Hepatocyte (in vitro differentiated cells): ENCODE measurements around the gene NFKBIZ. TPM values are rescaled to one million over a fixed set of nuclear protein-coding genes. Genes with fewer than 3 reads are reported as not detected.

Source experiments
- DNase-seq: peaks from one replicate; pipeline ENCODE4 v3.0.0-alpha.2; 2016; ENCODE audit warnings: low spot score
- H2AFZ ChIP-seq: fragments of 200-600 bp; sonication (generic); 2 replicates; pipeline ENCODE4 v1.6.0; 2016; ENCODE audit warnings: antibody characterized with exemption, mild to moderate bottlenecking
- H3K27ac ChIP-seq: fragments of 200-600 bp; sonication (generic); 2 replicates; pipeline ENCODE4 v1.5.1; 2016; ENCODE audit warnings: mild to moderate bottlenecking
- H3K27me3 ChIP-seq: fragments of 200-600 bp; sonication (generic); 2 replicates; pipeline ENCODE4 v1.6.1; 2016
- H3K36me3 ChIP-seq: fragments of 200-600 bp; sonication (generic); replicated peaks from 2 replicates; pipeline ENCODE4 v1.5.1; 2016; ENCODE audit warnings: low read depth; ENCODE audit not compliant: insufficient read depth
- H3K4me1 ChIP-seq: fragments of 200-600 bp; sonication (generic); 2 replicates; pipeline ENCODE4 v1.5.1; 2016; ENCODE audit warnings: mild to moderate bottlenecking, moderate library complexity; ENCODE audit not compliant: insufficient read depth
- H3K4me2 ChIP-seq: fragments of 200-600 bp; sonication (generic); 2 replicates; pipeline ENCODE4 v1.6.0; 2016
- H3K4me3 ChIP-seq: fragments of 200-600 bp; sonication (generic); 2 replicates; pipeline ENCODE4 v1.5.1; 2016; ENCODE audit warnings: mild to moderate bottlenecking
- H3K79me2 ChIP-seq: fragments of 200-600 bp; sonication (generic); 2 replicates; pipeline ENCODE4 v1.6.0; 2017; ENCODE audit warnings: mild to moderate bottlenecking
- H3K9me2 ChIP-seq: fragments of 200-600 bp; sonication (generic); replicated peaks from 2 replicates; pipeline ENCODE4 v1.6.0; 2017; ENCODE audit warnings: mild to moderate bottlenecking; ENCODE audit not compliant: insufficient read depth
- H3K9me3 ChIP-seq: fragments of 200-600 bp; sonication (generic); 2 replicates; pipeline ENCODE4 v1.5.1; 2016; ENCODE audit warnings: low read depth, mild to moderate bottlenecking
- H4K20me1 ChIP-seq: fragments of 200-600 bp; sonication (generic); 2 replicates; pipeline ENCODE4 v1.6.0; 2016; ENCODE audit warnings: mild to moderate bottlenecking; ENCODE audit not compliant: insufficient read depth, poor library complexity, severe bottlenecking
- EZH2 ChIP-seq: fragments of 200-600 bp; sonication (generic); IDR thresholded peaks from 2 replicates; pipeline ENCODE4 v1.6.1; 2016; ENCODE audit warnings: antibody characterized with exemption, mild to moderate bottlenecking, borderline replicate concordance
- EZH2phosphoT487 ChIP-seq: fragments of 200-600 bp; sonication (generic); IDR thresholded peaks from one replicate; pipeline ENCODE4 v1.6.1; 2018; ENCODE audit warnings: antibody characterized with exemption, mild to moderate bottlenecking, low read depth, moderate library complexity; ENCODE audit not compliant: unreplicated experiment, severe bottlenecking
- WGBS: methylation state at CpG from one replicate; pipeline ENCODE4 v1.1.6; 2016; ENCODE audit warnings: low lambda C conversion rate; ENCODE audit errors: missing lambda C conversion rate; 5-methylcytosine and 5-hydroxymethylcytosine counted together
- polyA plus RNA-seq: library from polyadenylated mRNA; unstranded; fragments of >200 nt; fragmentation: Nextera tagmentation; extraction: Ambion mirVana; gene quantifications from 2 replicates; pipeline ENCODE4 v1.2.1, GENCODE V29; 2016
- total RNA-seq: library from RNA; depleted of rRNA; stranded (reverse); fragments of >200 nt; gene quantifications from 2 replicates; pipeline ENCODE4 v1.2.3, GENCODE V29; 2014
- TF ChIP-seq, protein P1 (sequence below): fragments of 200-600 bp; sonication (generic); IDR thresholded peaks from 2 replicates; pipeline ENCODE4 v1.5.1; 2016; ENCODE audit warnings: antibody characterized with exemption, mild to moderate bottlenecking; ENCODE audit not compliant: poor library complexity

Gene NFKBIZ
- total and polyA plus RNA-seq, 2 experiments from 2014 or later: 160 to 182 TPM

DNA sequence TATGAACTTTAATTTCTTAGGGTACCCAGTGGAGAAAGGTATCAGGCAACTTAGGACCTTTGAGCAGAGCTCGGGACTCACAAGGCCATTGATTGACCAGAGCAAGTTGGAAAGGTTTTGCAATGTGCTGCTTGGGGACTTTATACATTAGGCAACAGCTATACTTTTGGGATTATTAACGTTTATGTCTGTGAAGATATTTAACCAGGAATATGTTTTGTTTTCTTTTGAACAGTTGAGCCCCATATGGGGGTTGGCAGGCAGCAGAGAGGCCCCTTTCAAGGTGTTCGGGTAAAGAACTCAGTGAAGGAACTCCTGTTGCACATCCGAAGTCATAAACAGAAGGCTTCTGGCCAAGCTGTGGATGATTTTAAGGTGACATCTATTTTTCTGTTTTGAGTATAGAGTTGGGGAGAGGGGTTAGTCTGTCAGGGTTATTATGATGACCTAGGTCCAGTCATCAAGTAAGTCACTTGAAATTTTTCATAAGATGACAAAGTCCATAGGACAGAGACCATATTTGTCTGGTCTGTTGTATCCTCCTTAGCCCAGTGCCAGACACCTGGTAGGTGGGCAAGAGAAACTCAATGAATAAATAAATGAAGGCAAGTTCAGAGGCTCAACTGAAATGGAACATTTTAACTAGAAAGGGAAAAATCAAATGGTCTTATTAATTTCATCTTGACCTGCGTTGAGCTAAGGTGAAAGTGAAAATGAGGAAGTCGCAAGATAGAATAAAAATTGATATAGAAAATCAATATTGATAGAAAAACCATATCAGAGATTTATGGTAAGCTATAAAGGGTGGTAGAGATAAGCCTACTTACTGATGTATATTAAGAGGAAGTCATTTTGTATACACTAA is 2.8 kb downstream of the NFKBIZ start:
- DNase-seq: no peak
- H3K4me2 ChIP-seq: peak overlapping the region; percentile 74
- 51% methylated on average over 6 of the region's 6 CpGs for WGBS
- H4K20me1 ChIP-seq: peaks cover 49% of the 10 kb centered on the region
- no peaks in the 10 kb centered on the region for H3K27me3 ChIP-seq
- peaks cover 9% of the 10 kb centered on the region for H3K36me3 ChIP-seq
- H3K9me2 ChIP-seq: no peaks in the 10 kb centered on the region
- peaks cover 64% of the 10 kb centered on the region for H3K79me2 ChIP-seq
- H3K4me1 ChIP-seq: peaks cover 20% of the 10 kb centered on the region
- H2AFZ ChIP-seq: no peak overlapping the region
- TF ChIP-seq EZH2phosphoT487: no peak
- TF ChIP-seq, protein P1, sequence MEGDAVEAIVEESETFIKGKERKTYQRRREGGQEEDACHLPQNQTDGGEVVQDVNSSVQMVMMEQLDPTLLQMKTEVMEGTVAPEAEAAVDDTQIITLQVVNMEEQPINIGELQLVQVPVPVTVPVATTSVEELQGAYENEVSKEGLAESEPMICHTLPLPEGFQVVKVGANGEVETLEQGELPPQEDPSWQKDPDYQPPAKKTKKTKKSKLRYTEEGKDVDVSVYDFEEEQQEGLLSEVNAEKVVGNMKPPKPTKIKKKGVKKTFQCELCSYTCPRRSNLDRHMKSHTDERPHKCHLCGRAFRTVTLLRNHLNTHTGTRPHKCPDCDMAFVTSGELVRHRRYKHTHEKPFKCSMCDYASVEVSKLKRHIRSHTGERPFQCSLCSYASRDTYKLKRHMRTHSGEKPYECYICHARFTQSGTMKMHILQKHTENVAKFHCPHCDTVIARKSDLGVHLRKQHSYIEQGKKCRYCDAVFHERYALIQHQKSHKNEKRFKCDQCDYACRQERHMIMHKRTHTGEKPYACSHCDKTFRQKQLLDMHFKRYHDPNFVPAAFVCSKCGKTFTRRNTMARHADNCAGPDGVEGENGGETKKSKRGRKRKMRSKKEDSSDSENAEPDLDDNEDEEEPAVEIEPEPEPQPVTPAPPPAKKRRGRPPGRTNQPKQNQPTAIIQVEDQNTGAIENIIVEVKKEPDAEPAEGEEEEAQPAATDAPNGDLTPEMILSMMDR: no peak
- TF ChIP-seq EZH2: no peak
- H3K27ac ChIP-seq: peak overlapping the region; percentile 99
- H3K9me3 ChIP-seq: no peaks in the 10 kb centered on the region
- H3K4me3 ChIP-seq: peak overlapping the region; percentile 51

DNA sequence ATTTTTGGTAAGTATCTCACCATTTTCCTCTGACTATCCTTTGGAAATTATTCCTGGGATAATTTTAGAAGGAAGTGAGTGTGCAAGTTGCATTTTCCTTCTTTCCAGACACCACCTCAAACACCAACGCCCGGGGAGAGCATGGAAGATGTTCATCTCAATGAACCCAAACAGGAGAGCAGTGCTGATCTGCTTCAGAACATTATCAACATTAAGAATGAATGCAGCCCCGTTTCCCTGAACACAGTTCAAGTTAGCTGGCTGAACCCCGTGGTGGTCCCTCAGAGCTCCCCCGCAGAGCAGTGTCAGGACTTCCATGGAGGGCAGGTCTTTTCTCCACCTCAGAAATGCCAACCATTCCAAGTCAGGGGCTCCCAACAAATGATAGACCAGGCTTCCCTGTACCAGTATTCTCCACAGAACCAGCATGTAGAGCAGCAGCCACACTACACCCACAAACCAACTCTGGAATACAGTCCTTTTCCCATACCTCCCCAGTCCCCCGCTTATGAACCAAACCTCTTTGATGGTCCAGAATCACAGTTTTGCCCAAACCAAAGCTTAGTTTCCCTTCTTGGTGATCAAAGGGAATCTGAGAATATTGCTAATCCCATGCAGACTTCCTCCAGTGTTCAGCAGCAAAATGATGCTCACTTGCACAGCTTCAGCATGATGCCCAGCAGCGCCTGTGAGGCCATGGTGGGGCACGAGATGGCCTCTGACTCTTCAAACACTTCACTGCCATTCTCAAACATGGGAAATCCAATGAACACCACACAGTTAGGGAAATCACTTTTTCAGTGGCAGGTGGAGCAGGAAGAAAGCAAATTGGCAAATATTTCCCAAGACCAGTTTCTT is 3.9 kb downstream of the NFKBIZ start:
- DNase-seq: no peak
- Histone ChIP-seq H2AFZ (no peak overlapping the region), H3K36me3 (peaks cover 9% of the 10 kb centered on the region), H3K27me3 (no peaks in the 10 kb centered on the region), H3K79me2 (peaks cover 67% of the 10 kb centered on the region), H3K27ac (peak overlapping the region; percentile 99), H3K4me2 (peak overlapping the region; percentile 74), H3K9me3 (no peaks in the 10 kb centered on the region), H3K4me3 (peak overlapping the region; percentile 51), H3K4me1 (peaks cover 12% of the 10 kb centered on the region), H3K9me2 (no peaks in the 10 kb centered on the region), H4K20me1 (peaks cover 51% of the 10 kb centered on the region)
- TF ChIP-seq EZH2 (no peak), EZH2phosphoT487 (no peak)
- TF ChIP-seq, protein P1: no peak
- 83% methylated on average over 8 of the region's 8 CpGs for WGBS

DNA sequence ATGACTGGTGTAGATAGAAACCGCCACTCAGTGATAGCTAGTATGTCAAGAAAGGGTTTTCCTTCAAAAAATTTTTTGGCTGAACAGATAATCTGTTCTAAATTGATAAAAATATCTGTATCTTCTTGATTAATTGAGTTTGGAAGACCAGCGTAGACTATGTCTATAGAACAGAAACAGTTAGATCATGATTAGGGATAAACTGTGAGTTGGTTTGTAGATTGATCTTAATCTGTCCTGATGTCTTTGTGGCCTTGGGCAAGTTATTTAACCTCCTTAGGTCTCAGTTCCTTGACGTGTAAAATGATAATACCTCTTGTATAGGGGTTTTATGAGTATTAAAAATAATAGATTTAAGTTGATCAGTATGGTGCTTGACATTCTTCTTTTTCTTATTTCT is 4.7 kb downstream of the NFKBIZ start:
- peaks cover 9% of the 10 kb centered on the region for H3K36me3 ChIP-seq
- no peaks in the 10 kb centered on the region for H3K27me3 ChIP-seq
- peak overlapping the region; percentile 74 for H3K4me2 ChIP-seq
- peak overlapping the region; percentile 99 for H3K27ac ChIP-seq
- H4K20me1 ChIP-seq: peaks cover 57% of the 10 kb centered on the region
- 80% methylated on average over 3 of the region's 3 CpGs for WGBS
- no peaks in the 10 kb centered on the region for H3K9me3 ChIP-seq
- no peaks in the 10 kb centered on the region for H3K9me2 ChIP-seq
- DNase-seq: no peak
- no peak overlapping the region for H3K4me3 ChIP-seq
- H3K4me1 ChIP-seq: peaks cover 12% of the 10 kb centered on the region
- no peak for TF ChIP-seq EZH2phosphoT487
- no peak overlapping the region for H2AFZ ChIP-seq
- H3K79me2 ChIP-seq: peaks cover 67% of the 10 kb centered on the region
